Measurements from ENCODE around the gene MGMT. TPM values are rescaled to one million over a fixed set of nuclear protein-coding genes. Genes with fewer than 3 reads are reported as not detected.

The MGMT gene
- polyA plus RNA-seq, 1 donor from 2014 or later = 0.94 TPM

- no peak overlapping the region for H3K27ac ChIP-seq (ENCODE audit: low read length)
- no peaks in the 10 kb centered on the region for H3K27me3 ChIP-seq (ENCODE audit: insufficient read depth, low read depth, low read length)
- no peaks in the 10 kb centered on the region for H3F3A ChIP-seq (ENCODE audit: insufficient read depth, low read length, poor library complexity, severe bottlenecking)
- no peak overlapping the region for H3K4me2 ChIP-seq (ENCODE audit: low read length)
- no peak for TF ChIP-seq TAF1 (IDR thresholded peaks at IDR 0.05; ENCODE audit: low read depth)
- TF ChIP-seq EZH2 (IDR thresholded peaks at IDR 0.05; ENCODE audit: borderline replicate concordance, insufficient read depth, low read length, poor library complexity, severe bottlenecking) = no peak
- no peak for TF ChIP-seq POLR2AphosphoS5 (IDR thresholded peaks at IDR 0.05)
- TF ChIP-seq CTCF (IDR thresholded peaks at IDR 0.05; ENCODE audit: poor library complexity, severe bottlenecking) = no peak
- TF ChIP-seq RAD21 (conservative IDR thresholded peaks at IDR 0.05) = no peak
- TF ChIP-seq MXI1 (conservative IDR thresholded peaks at IDR 0.05; ENCODE audit: poor library complexity, severe bottlenecking) = no peak
- no peak for TF ChIP-seq EP300 (conservative IDR thresholded peaks at IDR 0.05; ENCODE audit: poor library complexity, severe bottlenecking)
- TF ChIP-seq SMC3 (conservative IDR thresholded peaks at IDR 0.05; ENCODE audit: poor library complexity) = no peak
- no peak for TF ChIP-seq REST (IDR thresholded peaks at IDR 0.05; ENCODE audit: borderline replicate concordance)
- H3K4me3 ChIP-seq (ENCODE audit: low read length) = no peak overlapping the region
- H4K20me1 ChIP-seq (ENCODE audit: insufficient read depth) = no peaks in the 10 kb centered on the region
- no peaks in the 10 kb centered on the region for H3K9me3 ChIP-seq (ENCODE audit: low read length)
- H3K79me2 ChIP-seq (replicated peaks; ENCODE audit: insufficient read depth, low read length) = no peaks in the 10 kb centered on the region
- H2AFZ ChIP-seq (ENCODE audit: low read depth, low read length) = no peak overlapping the region
- no peaks in the 10 kb centered on the region for H3K36me3 ChIP-seq (ENCODE audit: insufficient read depth, low read length)
- no peak overlapping the region for H3K9ac ChIP-seq (ENCODE audit: low read length)
- no peaks in the 10 kb centered on the region for H3K9me2 ChIP-seq (ENCODE audit: insufficient read depth, low read length)
Observed at GRCh38 chr10:129474642-129475041, 7.6 kb downstream of the MGMT start.

- Histone ChIP-seq H3K4me2 (ENCODE audit: low read length) (no peak overlapping the region), H3K27me3 (ENCODE audit: insufficient read depth, low read depth, low read length) (no peaks in the 10 kb centered on the region), H3K9ac (ENCODE audit: low read length) (no peak overlapping the region), H3K27ac (ENCODE audit: low read length) (no peak overlapping the region), H3K9me3 (ENCODE audit: low read length) (no peaks in the 10 kb centered on the region), H2AFZ (ENCODE audit: low read depth, low read length) (no peak overlapping the region), H3F3A (ENCODE audit: insufficient read depth, low read length, poor library complexity, severe bottlenecking) (no peaks in the 10 kb centered on the region), H4K20me1 (ENCODE audit: insufficient read depth) (no peaks in the 10 kb centered on the region), H3K79me2 (replicated peaks; ENCODE audit: insufficient read depth, low read length) (no peaks in the 10 kb centered on the region), H3K9me2 (ENCODE audit: insufficient read depth, low read length) (no peaks in the 10 kb centered on the region), H3K4me3 (ENCODE audit: low read length) (no peak overlapping the region), H3K36me3 (ENCODE audit: insufficient read depth, low read length) (no peaks in the 10 kb centered on the region)
- TF ChIP-seq TAF1 (IDR thresholded peaks at IDR 0.05; ENCODE audit: low read depth) (no peak), EZH2 (IDR thresholded peaks at IDR 0.05; ENCODE audit: borderline replicate concordance, insufficient read depth, low read length, poor library complexity, severe bottlenecking) (no peak), POLR2AphosphoS5 (IDR thresholded peaks at IDR 0.05) (no peak), CTCF (IDR thresholded peaks at IDR 0.05; ENCODE audit: poor library complexity, severe bottlenecking) (no peak), RAD21 (conservative IDR thresholded peaks at IDR 0.05) (no peak), MXI1 (conservative IDR thresholded peaks at IDR 0.05; ENCODE audit: poor library complexity, severe bottlenecking) (no peak), EP300 (conservative IDR thresholded peaks at IDR 0.05; ENCODE audit: poor library complexity, severe bottlenecking) (no peak), REST (IDR thresholded peaks at IDR 0.05; ENCODE audit: borderline replicate concordance) (no peak), SMC3 (conservative IDR thresholded peaks at IDR 0.05; ENCODE audit: poor library complexity) (no peak)
Observed at GRCh38 chr10:129476431-129476830, 9.4 kb downstream of the MGMT start.

Data from neural cell (in vitro differentiated cells).